ENCODE measurements around the gene IGFLR1.

DNA sequence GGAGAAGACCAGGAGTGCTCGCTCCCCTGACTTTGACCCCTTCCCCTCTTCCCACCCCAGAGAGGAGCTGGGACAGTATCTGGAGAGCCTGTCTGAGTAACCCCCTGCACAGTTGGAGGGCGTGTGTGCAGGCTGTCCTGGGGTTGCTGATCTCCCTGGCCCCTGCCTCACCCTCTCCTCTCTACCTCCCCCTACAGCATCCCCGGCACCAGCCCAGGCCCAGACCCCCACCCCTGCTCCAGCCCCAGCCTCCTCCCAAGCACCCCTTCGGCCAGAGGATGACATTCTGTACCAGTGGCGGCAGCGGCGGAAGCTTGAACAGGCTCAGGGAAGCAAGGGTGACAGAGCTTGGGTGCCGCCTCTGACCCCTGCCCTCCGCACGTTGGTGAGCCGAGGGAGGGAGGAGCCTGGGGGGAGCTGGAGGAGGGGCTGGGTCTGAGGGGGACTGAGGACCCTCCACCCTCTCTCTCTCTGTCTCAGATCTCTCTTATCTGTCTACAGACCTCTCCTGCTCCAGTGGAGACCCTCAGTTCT lies 24.4 kb upstream of the IGFLR1 start:
- TF ChIP-seq, protein P1, sequence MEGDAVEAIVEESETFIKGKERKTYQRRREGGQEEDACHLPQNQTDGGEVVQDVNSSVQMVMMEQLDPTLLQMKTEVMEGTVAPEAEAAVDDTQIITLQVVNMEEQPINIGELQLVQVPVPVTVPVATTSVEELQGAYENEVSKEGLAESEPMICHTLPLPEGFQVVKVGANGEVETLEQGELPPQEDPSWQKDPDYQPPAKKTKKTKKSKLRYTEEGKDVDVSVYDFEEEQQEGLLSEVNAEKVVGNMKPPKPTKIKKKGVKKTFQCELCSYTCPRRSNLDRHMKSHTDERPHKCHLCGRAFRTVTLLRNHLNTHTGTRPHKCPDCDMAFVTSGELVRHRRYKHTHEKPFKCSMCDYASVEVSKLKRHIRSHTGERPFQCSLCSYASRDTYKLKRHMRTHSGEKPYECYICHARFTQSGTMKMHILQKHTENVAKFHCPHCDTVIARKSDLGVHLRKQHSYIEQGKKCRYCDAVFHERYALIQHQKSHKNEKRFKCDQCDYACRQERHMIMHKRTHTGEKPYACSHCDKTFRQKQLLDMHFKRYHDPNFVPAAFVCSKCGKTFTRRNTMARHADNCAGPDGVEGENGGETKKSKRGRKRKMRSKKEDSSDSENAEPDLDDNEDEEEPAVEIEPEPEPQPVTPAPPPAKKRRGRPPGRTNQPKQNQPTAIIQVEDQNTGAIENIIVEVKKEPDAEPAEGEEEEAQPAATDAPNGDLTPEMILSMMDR (conservative IDR thresholded peaks at IDR 0.05; ENCODE audit: low read depth, low read length) = no peak
- TF ChIP-seq EZH2 (IDR thresholded peaks at IDR 0.05; ENCODE audit: borderline replicate concordance, low read depth, low read length, poor library complexity, severe bottlenecking) = no peak
